Fibroblast of villous mesenchyme (primary cell): ENCODE measurements around the gene CPSF4L. TPM values are rescaled to one million over a fixed set of nuclear protein-coding genes. Genes with fewer than 3 reads are reported as not detected.

Source experiments
- DNase-seq: peaks from one replicate; pipeline ENCODE4 v3.0.0-alpha.2; 2010; ENCODE audit warnings: low read depth
- H3K4me3 ChIP-seq: 2 replicates; pipeline ENCODE4 v1.5.1; 2011; ENCODE audit warnings: low read depth, mild to moderate bottlenecking, low read length
- total RNA-seq: library from RNA; depleted of rRNA; stranded (reverse); fragments of >200 nt; gene quantifications from 2 replicates; pipeline ENCODE4 v1.2.3, GENCODE V29; 2012
- TF ChIP-seq, protein P1 (sequence below): IDR thresholded peaks from 2 replicates; pipeline ENCODE4 v1.5.1; 2012; ENCODE audit warnings: low read depth, mild to moderate bottlenecking, low read length; ENCODE audit not compliant: insufficient read depth

Gene CPSF4L
- total RNA-seq, 1 donor: not detected

DNA sequence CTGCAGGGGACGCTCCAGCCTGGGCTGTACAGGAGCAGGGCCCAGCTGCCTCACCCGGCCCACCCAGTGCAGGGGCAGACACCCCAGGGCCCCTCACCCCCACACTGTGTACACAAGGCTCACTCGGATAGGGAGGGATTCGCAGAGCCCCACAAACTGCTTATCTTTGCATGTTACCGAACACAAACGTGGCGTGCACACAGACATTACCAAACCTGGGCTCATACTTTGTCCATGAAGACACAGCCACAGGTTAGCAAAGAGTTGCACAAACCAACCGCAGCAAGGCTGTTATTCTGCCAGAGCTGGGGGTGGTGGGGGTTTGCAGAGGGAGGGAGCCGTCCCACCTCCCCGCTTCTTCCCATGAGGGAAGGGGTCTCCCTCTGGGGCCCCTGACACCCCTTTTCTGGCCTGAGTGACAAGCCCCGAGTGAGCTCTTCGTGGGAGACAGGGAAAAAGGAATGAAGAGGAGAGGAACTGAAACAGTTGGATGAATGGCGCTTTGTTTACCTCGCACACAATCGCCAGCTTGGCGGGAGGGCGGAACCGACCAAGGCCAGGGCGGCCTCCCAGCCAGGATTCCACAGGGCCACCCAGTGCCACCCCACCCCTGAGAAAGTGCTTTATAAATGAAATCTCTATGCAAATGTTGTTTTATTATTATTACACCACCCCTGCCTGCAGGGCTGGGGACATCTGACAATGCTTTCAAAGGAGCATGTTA lies 434 bp upstream of the CPSF4L start:
- H3K4me3 ChIP-seq: no peak overlapping the region
- no peak for DNase-seq
- TF ChIP-seq, protein P1, sequence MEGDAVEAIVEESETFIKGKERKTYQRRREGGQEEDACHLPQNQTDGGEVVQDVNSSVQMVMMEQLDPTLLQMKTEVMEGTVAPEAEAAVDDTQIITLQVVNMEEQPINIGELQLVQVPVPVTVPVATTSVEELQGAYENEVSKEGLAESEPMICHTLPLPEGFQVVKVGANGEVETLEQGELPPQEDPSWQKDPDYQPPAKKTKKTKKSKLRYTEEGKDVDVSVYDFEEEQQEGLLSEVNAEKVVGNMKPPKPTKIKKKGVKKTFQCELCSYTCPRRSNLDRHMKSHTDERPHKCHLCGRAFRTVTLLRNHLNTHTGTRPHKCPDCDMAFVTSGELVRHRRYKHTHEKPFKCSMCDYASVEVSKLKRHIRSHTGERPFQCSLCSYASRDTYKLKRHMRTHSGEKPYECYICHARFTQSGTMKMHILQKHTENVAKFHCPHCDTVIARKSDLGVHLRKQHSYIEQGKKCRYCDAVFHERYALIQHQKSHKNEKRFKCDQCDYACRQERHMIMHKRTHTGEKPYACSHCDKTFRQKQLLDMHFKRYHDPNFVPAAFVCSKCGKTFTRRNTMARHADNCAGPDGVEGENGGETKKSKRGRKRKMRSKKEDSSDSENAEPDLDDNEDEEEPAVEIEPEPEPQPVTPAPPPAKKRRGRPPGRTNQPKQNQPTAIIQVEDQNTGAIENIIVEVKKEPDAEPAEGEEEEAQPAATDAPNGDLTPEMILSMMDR: no peak

DNA sequence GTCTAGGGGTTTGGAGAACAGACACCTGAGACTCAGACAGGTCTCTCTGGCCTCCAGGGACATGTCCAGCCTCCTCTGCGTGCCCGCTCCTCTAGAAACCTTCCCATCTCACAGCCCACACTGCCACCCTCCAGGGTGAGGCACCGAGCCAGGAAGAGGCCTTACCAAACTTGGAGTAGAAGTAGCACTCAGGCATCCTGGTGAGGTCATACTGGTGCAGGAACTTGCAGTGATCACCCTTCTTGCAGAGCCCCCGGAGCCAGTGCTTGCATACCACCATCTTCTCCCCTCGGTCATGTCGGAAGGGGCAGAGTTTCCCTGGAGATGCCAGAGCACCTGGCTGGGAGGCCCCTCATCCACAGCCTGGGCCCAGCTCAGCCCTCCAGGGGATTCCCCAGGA lies 4.2 kb downstream of the CPSF4L start:
- no peak overlapping the region for H3K4me3 ChIP-seq
- DNase-seq: no peak
- TF ChIP-seq, protein P1: no peak

DNA sequence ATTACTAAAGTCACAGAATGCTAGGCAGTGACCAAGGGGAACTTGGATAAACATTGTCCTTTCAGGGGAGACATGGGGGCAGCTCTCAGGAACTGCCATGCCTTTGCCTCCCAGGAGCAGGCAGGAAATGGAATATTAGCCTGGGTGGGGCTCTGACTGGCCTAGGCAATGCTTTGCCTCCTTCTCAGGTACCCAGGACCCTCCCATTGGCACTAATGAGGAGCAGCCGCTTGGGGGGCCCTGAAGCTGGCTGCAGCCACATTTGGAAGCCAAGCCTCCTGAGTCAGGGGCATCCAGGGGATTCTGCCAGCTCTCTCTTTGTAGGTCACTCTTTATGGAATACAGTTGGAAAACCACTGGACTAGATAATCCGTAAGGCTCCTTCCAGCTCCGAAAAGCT lies 5.5 kb downstream of the CPSF4L start:
- H3K4me3 ChIP-seq: no peak overlapping the region
- no peak for DNase-seq
- TF ChIP-seq, protein P1: no peak

DNA sequence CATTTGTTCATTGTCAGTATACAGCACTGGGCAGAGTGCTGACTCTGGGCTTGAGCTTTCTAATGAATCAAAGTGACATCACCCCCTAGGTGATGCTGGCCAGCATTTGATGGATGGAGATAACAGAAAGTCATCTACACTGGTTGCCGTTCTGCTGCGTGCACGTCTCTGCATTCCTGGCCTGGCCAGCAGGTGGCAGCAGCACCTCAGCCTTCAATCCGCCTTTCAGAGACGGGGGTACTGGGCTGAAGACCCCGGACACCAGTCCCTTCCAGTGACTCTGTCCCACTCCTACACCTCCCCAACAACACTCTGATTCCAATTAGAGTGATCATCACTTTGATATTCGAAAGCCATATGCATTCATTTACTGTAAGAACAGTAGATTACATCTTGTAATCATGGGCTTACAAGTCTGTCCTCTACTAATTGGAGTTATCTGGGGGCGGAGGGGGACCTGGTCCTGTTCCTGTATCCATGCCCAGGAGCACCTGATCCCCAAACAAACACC lies 6.0 kb downstream of the CPSF4L start:
- H3K4me3 ChIP-seq: no peak overlapping the region
- TF ChIP-seq, protein P1: peak; percentile 94
- peak; percentile 43 for DNase-seq

DNA sequence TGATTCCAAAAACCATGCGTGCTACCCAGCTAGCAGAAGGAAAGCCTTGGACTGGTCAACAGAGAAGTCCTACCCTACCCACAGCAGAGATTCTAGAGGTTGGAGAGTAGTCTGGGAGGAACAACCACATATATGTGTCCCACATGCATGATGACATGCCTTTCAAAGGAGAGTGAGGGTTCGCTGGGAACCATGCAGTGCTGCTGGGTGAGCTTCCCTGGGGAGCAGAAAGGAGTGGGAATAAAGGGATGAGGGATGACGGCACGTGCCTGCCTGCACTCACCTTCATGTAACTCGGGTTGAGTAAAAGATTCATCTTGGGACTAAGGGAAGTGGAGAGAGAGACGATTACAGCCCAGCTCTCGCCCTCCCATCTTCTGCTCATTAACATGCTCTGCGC lies 9.8 kb downstream of the CPSF4L start:
- TF ChIP-seq, protein P1: no peak
- no peak overlapping the region for H3K4me3 ChIP-seq
- DNase-seq: no peak

DNA sequence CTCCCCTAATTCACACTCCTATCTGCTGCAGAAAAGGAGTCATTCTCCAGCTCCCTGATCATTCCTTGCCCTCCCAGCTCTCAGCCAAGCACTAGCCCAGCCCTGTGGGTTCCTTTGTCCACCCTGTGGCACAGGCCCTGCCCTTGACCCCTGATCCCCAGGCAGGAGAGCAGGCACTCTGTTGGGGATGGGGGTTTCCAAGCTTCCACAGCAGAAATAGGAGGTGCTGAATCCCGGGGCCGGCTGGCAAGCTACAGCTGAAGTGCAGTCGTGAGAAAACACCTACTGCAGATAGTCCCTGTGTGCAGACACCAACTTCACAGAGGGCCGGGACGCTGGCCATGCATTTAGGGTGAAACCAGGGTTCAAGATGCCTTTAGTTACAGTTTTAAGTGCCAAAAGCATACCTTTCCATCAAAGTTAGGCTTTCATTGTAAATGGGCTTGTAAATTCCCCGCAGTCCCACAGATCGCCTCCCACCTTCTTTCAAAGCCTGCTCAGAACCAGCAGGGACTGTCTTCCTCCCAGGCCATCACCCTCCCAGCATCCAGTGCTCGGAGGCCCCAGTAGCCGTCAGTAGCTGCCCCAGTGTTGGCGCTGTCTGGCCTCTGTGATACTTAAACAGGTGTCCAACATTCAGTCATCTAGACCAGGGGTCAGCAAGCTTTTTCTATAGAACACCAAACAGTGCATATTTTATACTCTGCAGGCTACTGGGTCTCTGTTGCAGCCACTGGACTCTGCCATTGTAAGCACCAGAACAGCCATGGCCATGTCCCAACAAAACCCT lies 10.6 kb downstream of the CPSF4L start:
- TF ChIP-seq, protein P1: no peak
- H3K4me3 ChIP-seq: no peak overlapping the region
- no peak for DNase-seq
